K562 (cell line): ENCODE results near the gene DPP10. TPM values are rescaled to one million over a fixed set of nuclear protein-coding genes. Genes with fewer than 3 reads are reported as not detected.

Source experiments
- CBFA2T3 ChIP-seq: fragments of 450-650 bp; IDR thresholded peaks from 2 replicates; pipeline ENCODE4 v1.6.1; 2017
- E2F5 ChIP-seq: sonication (generic); formaldehyde crosslinking; IDR thresholded peaks from 2 replicates; pipeline ENCODE4 v1.8.0; 2022; ENCODE audit warnings: mild to moderate bottlenecking, missing genetic modification reagents
- ESRRA ChIP-seq: fragments of 450-650 bp; IDR thresholded peaks from 2 replicates; pipeline ENCODE4 v1.6.1; 2014; ENCODE audit warnings: low read depth, mild to moderate bottlenecking, moderate library complexity, borderline replicate concordance
- FOXK1 ChIP-seq: sonication (generic); formaldehyde crosslinking; IDR thresholded peaks from 2 replicates; pipeline ENCODE4 v1.8.0; 2022; ENCODE audit warnings: missing genetic modification reagents, mild to moderate bottlenecking, borderline replicate concordance
- GTF2E2 ChIP-seq: fragments of 200-800 bp; sonication (Bioruptor generic); IDR thresholded peaks from 2 replicates; pipeline ENCODE4 v1.6.1; 2016; ENCODE audit warnings: missing genetic modification characterization, missing compliant biosample characterization
- RREB1 ChIP-seq: fragments of 250-450 bp; sonication (Bioruptor Pico); IDR thresholded peaks from 2 replicates; pipeline ENCODE4 v1.4.0; 2020
- SRSF1 ChIP-seq: fragments of 200-400 bp; formaldehyde crosslinking; IDR thresholded peaks from 2 replicates; pipeline ENCODE4 v1.6.1; 2017; ENCODE audit warnings: mild to moderate bottlenecking, low read depth, low read length, moderate library complexity
- TCF3 ChIP-seq: sonication (generic); formaldehyde crosslinking; IDR thresholded peaks from 2 replicates; pipeline ENCODE4 v1.4.0; 2020; ENCODE audit warnings: mild to moderate bottlenecking, missing genetic modification reagents
- XRCC4 ChIP-seq: IDR thresholded peaks from one replicate; pipeline ENCODE4 v1.6.1; 2011; ENCODE audit not compliant: insufficient read depth, insufficient read length; ENCODE audit errors: extremely low read depth
- ZFP91 ChIP-seq: sonication (generic); formaldehyde crosslinking; IDR thresholded peaks from 2 replicates; pipeline ENCODE4 v1.8.0; 2022; ENCODE audit warnings: mild to moderate bottlenecking, missing genetic modification reagents
- ZNF146 ChIP-seq: IDR thresholded peaks from one replicate; pipeline ENCODE4 v1.6.1; 2018; ENCODE audit warnings: missing compliant biosample characterization; ENCODE audit not compliant: unreplicated experiment
- ZNF311 ChIP-seq: fragments of 250-450 bp; sonication (Bioruptor Pico); IDR thresholded peaks from 2 replicates; pipeline ENCODE4 v1.4.0; 2020; ENCODE audit warnings: mild to moderate bottlenecking, moderate library complexity
- ZNF324 ChIP-seq: fragments of 250-450 bp; sonication (Bioruptor Pico); IDR thresholded peaks from 2 replicates; pipeline ENCODE4 v1.4.0; 2020; ENCODE audit warnings: mild to moderate bottlenecking
- polyA plus RNA-seq, 8 experiments: library from polyadenylated mRNA; depleted of rRNA in 4 of 8; stranded (reverse) in 5 of 8; unstranded in 3 of 8; fragments of >200 nt; fragmentation: Nextera tagmentation in 2 of 8; fragmentation: Illumina TruSeq in 1 of 8; extraction: Ambion mirVana in 2 of 8; extraction: Trizol in 1 of 8; gene quantifications; 2 replicates each; pipeline versions ENCODE4 v1.2.1 to v1.2.3, GENCODE V29; 2011 to 2014; ENCODE audit warnings: inconsistent platforms in 1 of 8, missing spikeins in 1 of 8
- total RNA-seq, 7 experiments: library from RNA; depleted of rRNA in 6 of 7; stranded (reverse); fragments of >200 nt in 6 of 7; fragmentation: Illumina TruSeq in 2 of 7; extraction: Trizol in 2 of 7; gene quantifications; 2 replicates each; pipeline versions ENCODE4 v1.2.1 to v1.2.3, GENCODE V29; 2011 to 2021; ENCODE audit warnings: low replicate concordance in 1 of 7

The DPP10 gene
- total and polyA plus RNA-seq, 9 of the 15 experiments (the other 6 are each of a cell fraction or from before 2014, with no cell fraction given): not detected

GRCh38 chr2:115481842-115482241 is 1039.4 kb downstream of the DPP10 start (continued):
- TF ChIP-seq ZNF146 (CRISPR knock-in tag) (no peak), RREB1 (no peak), GTF2E2 (no peak), ZNF324 (no peak), TCF3 (no peak), E2F5 (CRISPR knock-in tag) (no peak), ZNF311 (CRISPR knock-in tag) (no peak), XRCC4 (no peak), FOXK1 (CRISPR knock-in tag) (no peak), ESRRA (no peak), CBFA2T3 (no peak), ZFP91 (no peak), SRSF1 (no peak)
